ENCODE measurements around the gene PGRMC2.

DNA sequence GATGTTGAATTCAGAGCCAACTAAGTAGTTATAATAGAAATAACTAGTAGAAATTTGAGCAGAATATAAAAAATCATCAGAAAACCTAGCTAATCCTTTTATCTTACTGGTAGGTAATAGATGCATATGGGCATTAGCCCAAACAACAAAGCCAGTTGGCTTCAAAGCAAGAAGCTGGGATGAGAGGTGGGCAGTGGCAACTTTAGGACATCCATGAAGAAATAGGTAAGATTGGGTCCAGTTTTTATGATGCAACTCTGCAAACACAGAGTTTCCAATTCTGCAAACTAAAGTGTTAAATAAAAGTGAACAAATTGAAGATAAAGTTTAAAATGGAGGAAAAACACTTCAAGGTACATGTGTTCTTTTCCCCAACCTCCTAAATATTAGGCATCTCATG is 5.1 kb downstream of the PGRMC2 start:
- TF ChIP-seq, protein P1, sequence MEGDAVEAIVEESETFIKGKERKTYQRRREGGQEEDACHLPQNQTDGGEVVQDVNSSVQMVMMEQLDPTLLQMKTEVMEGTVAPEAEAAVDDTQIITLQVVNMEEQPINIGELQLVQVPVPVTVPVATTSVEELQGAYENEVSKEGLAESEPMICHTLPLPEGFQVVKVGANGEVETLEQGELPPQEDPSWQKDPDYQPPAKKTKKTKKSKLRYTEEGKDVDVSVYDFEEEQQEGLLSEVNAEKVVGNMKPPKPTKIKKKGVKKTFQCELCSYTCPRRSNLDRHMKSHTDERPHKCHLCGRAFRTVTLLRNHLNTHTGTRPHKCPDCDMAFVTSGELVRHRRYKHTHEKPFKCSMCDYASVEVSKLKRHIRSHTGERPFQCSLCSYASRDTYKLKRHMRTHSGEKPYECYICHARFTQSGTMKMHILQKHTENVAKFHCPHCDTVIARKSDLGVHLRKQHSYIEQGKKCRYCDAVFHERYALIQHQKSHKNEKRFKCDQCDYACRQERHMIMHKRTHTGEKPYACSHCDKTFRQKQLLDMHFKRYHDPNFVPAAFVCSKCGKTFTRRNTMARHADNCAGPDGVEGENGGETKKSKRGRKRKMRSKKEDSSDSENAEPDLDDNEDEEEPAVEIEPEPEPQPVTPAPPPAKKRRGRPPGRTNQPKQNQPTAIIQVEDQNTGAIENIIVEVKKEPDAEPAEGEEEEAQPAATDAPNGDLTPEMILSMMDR (IDR thresholded peaks at IDR 0.05; ENCODE audit: low read depth, low read length, missing input control), result no peak
- TF ChIP-seq EGR1 (IDR thresholded peaks at IDR 0.05; ENCODE audit: low read depth in 2 of 2) (no peak), RAD21 (IDR thresholded peaks at IDR 0.05) (no peak), HNF4G (IDR thresholded peaks at IDR 0.05) (no peak), NR2F2 (IDR thresholded peaks at IDR 0.05) (no peak)
- TF ChIP-seq, protein P2, sequence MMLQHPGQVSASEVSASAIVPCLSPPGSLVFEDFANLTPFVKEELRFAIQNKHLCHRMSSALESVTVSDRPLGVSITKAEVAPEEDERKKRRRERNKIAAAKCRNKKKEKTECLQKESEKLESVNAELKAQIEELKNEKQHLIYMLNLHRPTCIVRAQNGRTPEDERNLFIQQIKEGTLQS (IDR thresholded peaks at IDR 0.05), result peak; percentile 48
- TF ChIP-seq, protein P3, sequence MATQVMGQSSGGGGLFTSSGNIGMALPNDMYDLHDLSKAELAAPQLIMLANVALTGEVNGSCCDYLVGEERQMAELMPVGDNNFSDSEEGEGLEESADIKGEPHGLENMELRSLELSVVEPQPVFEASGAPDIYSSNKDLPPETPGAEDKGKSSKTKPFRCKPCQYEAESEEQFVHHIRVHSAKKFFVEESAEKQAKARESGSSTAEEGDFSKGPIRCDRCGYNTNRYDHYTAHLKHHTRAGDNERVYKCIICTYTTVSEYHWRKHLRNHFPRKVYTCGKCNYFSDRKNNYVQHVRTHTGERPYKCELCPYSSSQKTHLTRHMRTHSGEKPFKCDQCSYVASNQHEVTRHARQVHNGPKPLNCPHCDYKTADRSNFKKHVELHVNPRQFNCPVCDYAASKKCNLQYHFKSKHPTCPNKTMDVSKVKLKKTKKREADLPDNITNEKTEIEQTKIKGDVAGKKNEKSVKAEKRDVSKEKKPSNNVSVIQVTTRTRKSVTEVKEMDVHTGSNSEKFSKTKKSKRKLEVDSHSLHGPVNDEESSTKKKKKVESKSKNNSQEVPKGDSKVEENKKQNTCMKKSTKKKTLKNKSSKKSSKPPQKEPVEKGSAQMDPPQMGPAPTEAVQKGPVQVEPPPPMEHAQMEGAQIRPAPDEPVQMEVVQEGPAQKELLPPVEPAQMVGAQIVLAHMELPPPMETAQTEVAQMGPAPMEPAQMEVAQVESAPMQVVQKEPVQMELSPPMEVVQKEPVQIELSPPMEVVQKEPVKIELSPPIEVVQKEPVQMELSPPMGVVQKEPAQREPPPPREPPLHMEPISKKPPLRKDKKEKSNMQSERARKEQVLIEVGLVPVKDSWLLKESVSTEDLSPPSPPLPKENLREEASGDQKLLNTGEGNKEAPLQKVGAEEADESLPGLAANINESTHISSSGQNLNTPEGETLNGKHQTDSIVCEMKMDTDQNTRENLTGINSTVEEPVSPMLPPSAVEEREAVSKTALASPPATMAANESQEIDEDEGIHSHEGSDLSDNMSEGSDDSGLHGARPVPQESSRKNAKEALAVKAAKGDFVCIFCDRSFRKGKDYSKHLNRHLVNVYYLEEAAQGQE (IDR thresholded peaks at IDR 0.05), result peak; percentile 12
